Measurements from ENCODE around the gene LBHD2.
A peak's percentile ranks its signal among the peaks of the same experiment; 100 is the strongest.

GRCh38 chr14:103109535-103110441, 25.8 kb downstream of the LBHD2 start:
- TF ChIP-seq CTCF (IDR thresholded peaks at IDR 0.05; ENCODE audit: control extremely low read depth in 1 of 3, insufficient read depth in 1 of 3, low read depth in 1 of 3, low read length in 3 of 3) (no peak), EZH2 (IDR thresholded peaks at IDR 0.05; ENCODE audit: low read depth, low read length, severe bottlenecking) (no peak), CHD2 (IDR thresholded peaks at IDR 0.05; ENCODE audit: low read length) (no peak), ATF2 (IDR thresholded peaks at IDR 0.05; ENCODE audit: low read length) (no peak), RFX5 (IDR thresholded peaks at IDR 0.05; ENCODE audit: borderline replicate concordance, low read depth, low read length) (no peak), SAP30 (IDR thresholded peaks at IDR 0.05; ENCODE audit: insufficient read depth, insufficient replicate concordance, low read length) (no peak), POLR2AphosphoS5 (IDR thresholded peaks at IDR 0.05; ENCODE audit: low read depth, low read length) (peak; percentile 19; the same call in 1 of the 2 replicates), EP300 (IDR thresholded peaks at IDR 0.05; ENCODE audit: borderline replicate concordance in 1 of 2, low read depth in 2 of 2, low read length in 2 of 2) (no peak)
